Measurements from ENCODE around the gene CACNB1. TPM values are rescaled to one million over a fixed set of nuclear protein-coding genes. Genes with fewer than 3 reads are reported as not detected.

The CACNB1 gene
- total RNA-seq, 1 experiment from 2014 or later = 4.3 TPM

DNA sequence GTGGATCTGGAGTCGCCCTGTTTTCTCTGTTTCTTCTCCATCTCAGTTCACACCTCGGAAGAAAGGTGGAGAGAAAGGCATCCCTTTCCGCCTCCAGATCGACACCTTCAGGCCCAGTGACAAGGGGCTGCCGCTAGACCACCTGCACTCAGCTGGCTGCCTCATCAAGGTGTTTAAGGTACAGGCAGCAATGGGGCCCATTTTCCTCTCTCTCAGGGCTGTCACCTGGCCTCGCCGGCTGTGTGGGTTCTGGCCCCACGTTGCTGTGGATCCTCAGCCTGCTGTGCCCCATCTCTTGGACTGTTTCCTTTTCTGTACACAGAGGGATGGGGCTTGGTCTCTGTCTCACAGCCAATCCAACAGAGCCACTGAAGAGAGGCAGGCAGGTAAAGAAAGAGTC is 45.7 kb upstream of the CACNB1 start:
- POLR2A ChIA-PET (ENCODE audit: unreplicated experiment) = no interaction called here
- no peak overlapping the region for H2AFZ ChIP-seq (ENCODE audit: low read length)

DNA sequence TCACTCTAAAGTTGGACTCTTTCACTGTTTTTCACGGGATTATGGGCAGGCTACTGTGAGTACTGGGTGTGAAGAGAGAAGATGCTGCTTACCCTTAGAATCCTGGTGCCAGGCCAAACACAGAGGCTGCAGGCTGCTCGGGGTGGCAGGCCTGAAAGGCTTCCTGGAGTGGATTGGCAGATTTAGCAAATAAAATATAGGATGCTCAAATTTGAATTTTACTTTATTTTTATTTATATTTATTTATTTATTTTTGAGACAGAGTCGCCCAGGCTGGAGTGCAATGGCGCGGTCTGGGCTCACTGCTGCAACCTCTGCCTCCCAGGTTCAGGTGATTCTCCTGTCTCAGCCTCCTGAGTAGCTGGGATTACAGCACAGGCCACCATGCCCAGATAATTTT is 43.2 kb upstream of the CACNB1 start:
- H3K79me2 ChIP-seq (ENCODE audit: low read length) = no peaks in the 10 kb centered on the region
- ATAC-seq = no peak
- no peak overlapping the region for H3K27ac ChIP-seq (ENCODE audit: low read length)
- no peak overlapping the region for H3K9ac ChIP-seq (ENCODE audit: low read length)
- H3K36me3 ChIP-seq (ENCODE audit: low read depth, low read length) = no peaks in the 10 kb centered on the region; the same call in 1 of the 2 replicates
- H2AFZ ChIP-seq (ENCODE audit: low read length) = no peak overlapping the region
- no peaks in the 10 kb centered on the region for H3K9me3 ChIP-seq (ENCODE audit: low read length)
- ChIA-PET POLR2A (ENCODE audit: unreplicated experiment) (no interaction called here), CTCF (no interaction called here)
- no TSS peak for BruUV-seq (replicated peaks)
- no peak overlapping the region for H3K4me2 ChIP-seq (ENCODE audit: low read length)
- no peaks in the 10 kb centered on the region for H3F3A ChIP-seq (ENCODE audit: low read length, unreplicated experiment)
- TF ChIP-seq EZH2phosphoT487 (IDR thresholded peaks at IDR 0.05; ENCODE audit: borderline replicate concordance, low read length) (no peak), EZH2 (IDR thresholded peaks at IDR 0.05; ENCODE audit: low read length, unreplicated experiment) (no peak)
- TF ChIP-seq, protein P1, sequence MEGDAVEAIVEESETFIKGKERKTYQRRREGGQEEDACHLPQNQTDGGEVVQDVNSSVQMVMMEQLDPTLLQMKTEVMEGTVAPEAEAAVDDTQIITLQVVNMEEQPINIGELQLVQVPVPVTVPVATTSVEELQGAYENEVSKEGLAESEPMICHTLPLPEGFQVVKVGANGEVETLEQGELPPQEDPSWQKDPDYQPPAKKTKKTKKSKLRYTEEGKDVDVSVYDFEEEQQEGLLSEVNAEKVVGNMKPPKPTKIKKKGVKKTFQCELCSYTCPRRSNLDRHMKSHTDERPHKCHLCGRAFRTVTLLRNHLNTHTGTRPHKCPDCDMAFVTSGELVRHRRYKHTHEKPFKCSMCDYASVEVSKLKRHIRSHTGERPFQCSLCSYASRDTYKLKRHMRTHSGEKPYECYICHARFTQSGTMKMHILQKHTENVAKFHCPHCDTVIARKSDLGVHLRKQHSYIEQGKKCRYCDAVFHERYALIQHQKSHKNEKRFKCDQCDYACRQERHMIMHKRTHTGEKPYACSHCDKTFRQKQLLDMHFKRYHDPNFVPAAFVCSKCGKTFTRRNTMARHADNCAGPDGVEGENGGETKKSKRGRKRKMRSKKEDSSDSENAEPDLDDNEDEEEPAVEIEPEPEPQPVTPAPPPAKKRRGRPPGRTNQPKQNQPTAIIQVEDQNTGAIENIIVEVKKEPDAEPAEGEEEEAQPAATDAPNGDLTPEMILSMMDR (conservative IDR thresholded peaks at IDR 0.05; ENCODE audit: low read depth, low read length) = no peak
- no peak overlapping the region for H3K4me3 ChIP-seq (ENCODE audit: low read length)
- peaks cover 11% of the 10 kb centered on the region for H3K4me1 ChIP-seq (ENCODE audit: insufficient read depth, low read length)
- no peaks in the 10 kb centered on the region for H3K27me3 ChIP-seq (ENCODE audit: low read length)
- intact Hi-C loops (cut with micrococcal nuclease) = no loop called here
- no peaks in the 10 kb centered on the region for H3K9me2 ChIP-seq (replicated peaks; ENCODE audit: low read length)
- H4K20me1 ChIP-seq (ENCODE audit: low read length) = no peaks in the 10 kb centered on the region
- DNase-seq = no peak

More for the DNA sequence above, 45.7 kb upstream of the CACNB1 start:
- BruUV-seq (replicated peaks) = no TSS peak
- peaks cover 10% of the 10 kb centered on the region for H3K4me1 ChIP-seq (ENCODE audit: insufficient read depth, low read length)
- intact Hi-C loops (cut with micrococcal nuclease) = no loop called here
- no peaks in the 10 kb centered on the region for H3K9me2 ChIP-seq (replicated peaks; ENCODE audit: low read length)
- H4K20me1 ChIP-seq (ENCODE audit: low read length) = no peaks in the 10 kb centered on the region
- H3K9ac ChIP-seq (ENCODE audit: low read length) = no peak overlapping the region
- CTCF ChIA-PET = interaction anchor here (0.8 kb wide), 1 partner anchor 37 kb away, joined by 5 read pairs; no protein-coding TSS in a partner anchor
- no peak overlapping the region for H3K27ac ChIP-seq (ENCODE audit: low read length)
- no peaks in the 10 kb centered on the region for H3F3A ChIP-seq (ENCODE audit: low read length, unreplicated experiment)
- no peaks in the 10 kb centered on the region for H3K27me3 ChIP-seq (ENCODE audit: low read length)
- TF ChIP-seq, protein P1 (conservative IDR thresholded peaks at IDR 0.05; ENCODE audit: low read depth, low read length) = no peak
- TF ChIP-seq EZH2phosphoT487 (IDR thresholded peaks at IDR 0.05; ENCODE audit: borderline replicate concordance, low read length) (no peak), EZH2 (IDR thresholded peaks at IDR 0.05; ENCODE audit: low read length, unreplicated experiment) (no peak)
- DNase-seq (no peak), ATAC-seq (no peak)
- no peak overlapping the region for H3K4me2 ChIP-seq (ENCODE audit: low read length)
- no peaks in the 10 kb centered on the region for H3K79me2 ChIP-seq (ENCODE audit: low read length)
- no peaks in the 10 kb centered on the region for H3K9me3 ChIP-seq (ENCODE audit: low read length)
- no peaks in the 10 kb centered on the region for H3K36me3 ChIP-seq (ENCODE audit: low read depth, low read length)
- no peak overlapping the region for H3K4me3 ChIP-seq (ENCODE audit: low read length)

DNA sequence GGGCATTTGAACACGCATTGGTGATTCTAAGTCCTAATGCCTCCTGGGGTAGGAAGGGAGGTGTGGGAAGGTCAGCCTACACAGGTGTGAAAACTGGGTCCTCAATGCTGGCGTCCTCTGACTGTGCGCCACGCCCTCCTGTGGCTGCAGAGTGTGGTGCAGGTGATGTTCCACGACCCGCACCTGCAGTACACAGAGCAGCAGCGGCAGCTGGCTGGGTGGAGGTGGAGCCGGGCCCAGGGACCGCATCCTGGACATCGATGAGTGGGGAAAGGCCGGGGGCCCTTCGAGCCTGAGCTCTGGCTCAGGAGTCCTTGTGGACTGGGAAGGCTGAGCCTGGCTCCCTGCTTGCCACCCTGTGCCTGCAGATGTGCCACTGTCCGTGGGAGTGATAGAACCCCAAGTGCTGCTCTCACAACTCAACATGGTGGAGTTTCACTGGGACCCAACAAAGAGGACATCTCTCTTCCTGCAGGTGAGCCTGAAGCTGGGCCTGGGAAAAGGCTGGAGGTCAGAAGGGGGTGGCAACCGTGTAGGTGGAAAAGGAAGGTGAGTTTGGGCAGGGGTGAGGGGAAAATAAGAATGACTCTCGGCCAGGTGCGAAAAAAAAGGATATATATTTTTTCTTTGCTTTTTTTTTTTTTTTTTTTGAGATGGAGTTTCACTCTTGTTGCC is 42.3 kb upstream of the CACNB1 start:
- TF ChIP-seq, protein P1 (conservative IDR thresholded peaks at IDR 0.05; ENCODE audit: low read depth, low read length) = peak; percentile 64
- no peak for TF ChIP-seq EZH2 (IDR thresholded peaks at IDR 0.05; ENCODE audit: low read length, unreplicated experiment)
- no peak for TF ChIP-seq EZH2phosphoT487 (IDR thresholded peaks at IDR 0.05; ENCODE audit: borderline replicate concordance, low read length)
- H3K36me3 ChIP-seq (ENCODE audit: low read depth, low read length) = no peaks in the 10 kb centered on the region; the same call in 1 of the 2 replicates
- ATAC-seq (0 out of 2 replicates have a peak, but pooled peaks have one; percentile 27), DNase-seq (peak; percentile 54)
- H3K9ac ChIP-seq (ENCODE audit: low read length) = no peak overlapping the region
- no peaks in the 10 kb centered on the region for H4K20me1 ChIP-seq (ENCODE audit: low read length)
- no peaks in the 10 kb centered on the region for H3K27me3 ChIP-seq (ENCODE audit: low read length)
- H3K79me2 ChIP-seq (ENCODE audit: low read length) = no peaks in the 10 kb centered on the region
- intact Hi-C loops (cut with micrococcal nuclease) = loop anchor here (10.0 kb wide), 1 partner anchor 175 kb away; no protein-coding TSS in a partner anchor
- POLR2A ChIA-PET (ENCODE audit: unreplicated experiment) = no interaction called here
- no peaks in the 10 kb centered on the region for H3K9me3 ChIP-seq (ENCODE audit: low read length)
- H3K9me2 ChIP-seq (replicated peaks; ENCODE audit: low read length) = no peaks in the 10 kb centered on the region
- no peak overlapping the region for H3K4me3 ChIP-seq (ENCODE audit: low read length)
- CTCF ChIA-PET = interaction anchor here (1.7 kb wide), 1 partner anchor 32 kb away, joined by 8 read pairs; no protein-coding TSS in a partner anchor
- no TSS peak for BruUV-seq (replicated peaks)
- H2AFZ ChIP-seq (ENCODE audit: low read length) = no peak overlapping the region
- H3K27ac ChIP-seq (ENCODE audit: low read length) = no peak overlapping the region
- H3K4me1 ChIP-seq (ENCODE audit: insufficient read depth, low read length) = peaks cover 11% of the 10 kb centered on the region
- no peaks in the 10 kb centered on the region for H3F3A ChIP-seq (ENCODE audit: low read length, unreplicated experiment)
- H3K4me2 ChIP-seq (ENCODE audit: low read length) = no peak overlapping the region

All from PC-3 (cell line).